Ovary (tissue), 9 donors: ENCODE results near the gene SLC36A2. TPM values are rescaled to one million over a fixed set of nuclear protein-coding genes. Genes with fewer than 3 reads are reported as not detected.

Source experiments
- DNase-seq, 5 donors: peaks; one replicate each; pipeline ENCODE4 v3.0.0-alpha.2; 2019 to 2020
- H3K27ac ChIP-seq, 2 donors: fragments of 200-600 bp; one replicate each; pipeline versions ENCODE4 v1.5.1 to v1.8.0; 2019 to 2022
- H3K27me3 ChIP-seq: fragments of 200-600 bp; one replicate; pipeline ENCODE4 v1.8.0; 2022
- H3K36me3 ChIP-seq: fragments of 200-600 bp; sonication (generic); one replicate; pipeline ENCODE4 v1.5.1; 2019
- H3K4me1 ChIP-seq: one replicate; pipeline ENCODE4 v1.8.1; 2013; ENCODE audit warnings: mild to moderate bottlenecking, moderate library complexity; ENCODE audit not compliant: insufficient read depth
- H3K4me3 ChIP-seq: fragments of 200-600 bp; sonication (generic); one replicate; pipeline ENCODE4 v1.5.1; 2017
- H3K9me3 ChIP-seq, 2 donors: fragments of 200-600 bp in 1 of 2; sonication (generic) in 1 of 2; one replicate each; pipeline versions ENCODE4 v1.5.1 to v1.8.1; 2013 to 2019; ENCODE audit warnings: mild to moderate bottlenecking in 1 of 2, moderate library complexity in 1 of 2
- CTCF ChIP-seq, 3 donors: fragments of 450-650 bp in 2 of 3; fragments of 200-600 bp in 1 of 3; IDR thresholded peaks; one replicate each; pipeline versions ENCODE4 v1.5.1 to v1.8.0; 2016 to 2022; ENCODE audit warnings: antibody characterized with exemption in 3 of 3, mild to moderate bottlenecking in 1 of 3
- EP300 ChIP-seq: sonication (generic); formaldehyde crosslinking; IDR thresholded peaks from one replicate; pipeline ENCODE4 v1.6.1; 2017; ENCODE audit warnings: antibody characterized with exemption
- POLR2A ChIP-seq: fragments of 450-650 bp; IDR thresholded peaks from one replicate; pipeline ENCODE4 v1.6.1; 2017; ENCODE audit warnings: antibody characterized with exemption, mild to moderate bottlenecking, moderate library complexity
- WGBS, 3 donors: extraction: QIAGEN DNeasy Blood & Tissue Kit in 1 of 3; methylation state at CpG; one replicate each; pipeline versions ENCODE4 v1.1.5 to v1.1.7; 2013 to 2017; 5-methylcytosine and 5-hydroxymethylcytosine counted together
- intact Hi-C, 4 donors: fragments of 100-400 bp; cut with DNase I; formaldehyde crosslinking; loops; one replicate each; pipeline versions ENCODE4 v1.11.0 to v1.15.1; 2022 to 2023
- polyA plus RNA-seq, 2 donors: library from polyadenylated mRNA; stranded (reverse); fragments of 200-250 nt in 1 of 2; fragments of 350-450 nt in 1 of 2; fragmentation: Illumina TruSeq in 1 of 2; extraction: RNeasy Lipid Tissue Mini Kit (QIAGEN cat#74804) in 1 of 2; gene quantifications; one replicate each; pipeline ENCODE4 v1.2.3, GENCODE V29; 2013 to 2014
- total RNA-seq, 7 donors: library from RNA; depleted of rRNA in 2 of 7; stranded (reverse); fragments of >200 nt in 2 of 7; fragmentation: NEBNext Ultra II Directional in 3 of 7; extraction: Animal tissue kit (Norgen Biotek cat#: 25700) in 3 of 7; gene quantifications; one replicate each; pipeline versions ENCODE4 v1.1.0 to v1.2.4, GENCODE V29; 2016 to 2023
- donor health status: DM: no; HTN: no; CAD: no; lungs with moderate emphysema.
- donor health status: DM: no; HTN: no; CAD: no.
- donor health status: Bipolar disorder and iron deficiency.
- donor health status: DM: yes; HTN: yes; CAD: no.
- donor health status: DM: no; HTN: no; CAD: no.
- donor health status: DM: yes; HTN: yes; CAD: no.

The SLC36A2 gene
- total and polyA plus RNA-seq, 9 donors, result not detected

DNA sequence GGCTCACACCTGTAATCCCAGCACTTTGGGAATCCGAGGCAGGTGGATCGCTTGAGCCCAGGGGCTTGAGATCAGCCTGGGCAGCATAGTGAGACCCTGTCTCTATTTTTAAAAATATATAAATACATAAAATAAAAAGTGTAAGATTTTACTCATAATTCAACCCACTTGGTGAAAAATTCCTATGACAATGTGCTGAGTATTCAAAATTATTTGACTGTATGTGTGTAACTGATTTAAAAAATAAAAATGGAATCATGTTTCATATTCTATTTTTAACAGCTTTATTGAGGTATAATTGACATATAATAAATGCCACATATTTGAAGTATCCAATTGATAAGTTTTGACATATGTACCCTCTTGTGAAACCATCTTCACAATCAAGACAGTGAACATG, 71.6 kb downstream of the SLC36A2 start:
- Histone ChIP-seq H3K27ac (no peak overlapping the region), H3K4me3 (no peak overlapping the region), H3K27me3 (no peaks in the 10 kb centered on the region), H3K9me3 (no peaks in the 10 kb centered on the region), H3K36me3 (no peaks in the 10 kb centered on the region), H3K4me1 (no peaks in the 10 kb centered on the region)
- intact Hi-C loops, result no loop called here
- 85 to 96% (median 88%) methylated on average over 2 of the region's 2 CpGs for WGBS, 3 donors
- DNase-seq, result no peak
- TF ChIP-seq CTCF (IDR thresholded peaks at IDR 0.05) (no peak), EP300 (no peak), POLR2A (no peak)

DNA sequence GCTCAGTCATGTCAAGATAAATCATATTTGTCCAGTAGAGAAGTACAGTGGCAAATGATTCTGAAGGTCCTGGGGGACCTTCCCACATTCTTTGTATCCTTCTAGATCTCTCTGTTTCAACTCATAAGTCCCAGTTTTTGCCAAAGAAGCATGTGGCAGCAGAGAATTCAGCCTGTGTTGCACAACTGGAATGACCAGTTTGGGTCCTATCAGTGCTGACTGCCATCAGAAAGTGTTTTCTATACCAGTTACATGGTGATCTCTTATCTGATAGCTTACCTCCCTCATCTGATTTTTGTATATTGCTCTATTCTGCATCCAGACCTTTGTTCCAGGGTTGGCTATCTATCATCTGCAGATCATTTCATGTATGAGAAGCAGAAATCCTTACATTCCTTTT, 72.7 kb downstream of the SLC36A2 start:
- H3K4me3 ChIP-seq, result no peak overlapping the region
- H3K27ac ChIP-seq, result no peak overlapping the region
- no peaks in the 10 kb centered on the region for H3K4me1 ChIP-seq
- intact Hi-C loops, result no loop called here
- H3K27me3 ChIP-seq, result no peaks in the 10 kb centered on the region
- no peak for DNase-seq
- no peaks in the 10 kb centered on the region for H3K36me3 ChIP-seq
- H3K9me3 ChIP-seq, result no peaks in the 10 kb centered on the region
- TF ChIP-seq CTCF (IDR thresholded peaks at IDR 0.05) (no peak), POLR2A (no peak), EP300 (no peak)

DNA sequence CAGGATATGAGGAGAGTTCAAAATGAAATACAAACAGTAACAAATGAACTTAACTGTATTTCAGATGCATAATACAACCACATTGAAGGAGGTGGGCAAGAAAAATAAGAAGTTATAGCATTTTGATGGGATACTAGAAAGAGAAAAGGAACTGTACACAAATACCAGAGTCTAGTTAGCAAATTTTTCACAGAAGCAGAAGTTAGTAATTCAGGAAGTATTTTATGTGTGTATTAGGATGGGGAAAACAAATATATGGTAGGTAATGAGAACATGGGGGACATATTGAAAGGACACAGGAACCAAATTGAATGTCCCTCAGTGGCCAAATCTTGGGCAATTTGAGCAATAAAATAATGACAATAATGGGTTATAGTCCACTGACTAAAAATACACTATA, 76.0 kb downstream of the SLC36A2 start:
- intact Hi-C loops, result no loop called here
- no peaks in the 10 kb centered on the region for H3K4me1 ChIP-seq
- H3K27ac ChIP-seq, result no peak overlapping the region
- no peak for DNase-seq
- no peaks in the 10 kb centered on the region for H3K9me3 ChIP-seq
- TF ChIP-seq POLR2A, result no peak
- TF ChIP-seq EP300, result no peak
- no peak for TF ChIP-seq CTCF (IDR thresholded peaks at IDR 0.05)
- H3K27me3 ChIP-seq, result no peaks in the 10 kb centered on the region
- H3K4me3 ChIP-seq, result no peak overlapping the region
- H3K36me3 ChIP-seq, result no peaks in the 10 kb centered on the region

- 73 to 80% (median 79%) methylated on average over 1 of the region's 1 CpG for WGBS, 3 donors
- H3K4me1 ChIP-seq, result no peaks in the 10 kb centered on the region
- no peak for DNase-seq
- H3K36me3 ChIP-seq, result no peaks in the 10 kb centered on the region
- H3K27me3 ChIP-seq, result no peaks in the 10 kb centered on the region
- no peaks in the 10 kb centered on the region for H3K9me3 ChIP-seq
- TF ChIP-seq POLR2A (no peak), EP300 (no peak), CTCF (IDR thresholded peaks at IDR 0.05) (no peak)
- no peak overlapping the region for H3K27ac ChIP-seq
- intact Hi-C loops, result no loop called here
- no peak overlapping the region for H3K4me3 ChIP-seq
Observed at GRCh38 chr5:151270599-151270998, 76.8 kb downstream of the SLC36A2 start.
